Measurements from ENCODE around the gene EBF3. TPM values are rescaled to one million over a fixed set of nuclear protein-coding genes. Genes with fewer than 3 reads are reported as not detected.

Gene EBF3
- total RNA-seq, 1 experiment from 2014 or later = not detected

- CTCF ChIA-PET = interaction anchor here (0.6 to 0.7 kb wide), 2 partner anchors 10 to 107 kb away, joined by 3 read pairs; no protein-coding TSS in a partner anchor
- H3K27me3 Mint-ChIP-seq (ENCODE audit: insufficient read depth, unreplicated experiment) = no peaks in the 10 kb centered on the region
- intact Hi-C loops (cut with micrococcal nuclease) = no loop called here
These were observed 131.3 kb downstream of the EBF3 start for GRCh38 chr10:129832573-129833467.

GRCh38 chr10:129831150-129831549, 132.9 kb downstream of the EBF3 start:
- no TSS peak for BruUV-seq (replicated peaks)
- TF ChIP-seq, protein P1, sequence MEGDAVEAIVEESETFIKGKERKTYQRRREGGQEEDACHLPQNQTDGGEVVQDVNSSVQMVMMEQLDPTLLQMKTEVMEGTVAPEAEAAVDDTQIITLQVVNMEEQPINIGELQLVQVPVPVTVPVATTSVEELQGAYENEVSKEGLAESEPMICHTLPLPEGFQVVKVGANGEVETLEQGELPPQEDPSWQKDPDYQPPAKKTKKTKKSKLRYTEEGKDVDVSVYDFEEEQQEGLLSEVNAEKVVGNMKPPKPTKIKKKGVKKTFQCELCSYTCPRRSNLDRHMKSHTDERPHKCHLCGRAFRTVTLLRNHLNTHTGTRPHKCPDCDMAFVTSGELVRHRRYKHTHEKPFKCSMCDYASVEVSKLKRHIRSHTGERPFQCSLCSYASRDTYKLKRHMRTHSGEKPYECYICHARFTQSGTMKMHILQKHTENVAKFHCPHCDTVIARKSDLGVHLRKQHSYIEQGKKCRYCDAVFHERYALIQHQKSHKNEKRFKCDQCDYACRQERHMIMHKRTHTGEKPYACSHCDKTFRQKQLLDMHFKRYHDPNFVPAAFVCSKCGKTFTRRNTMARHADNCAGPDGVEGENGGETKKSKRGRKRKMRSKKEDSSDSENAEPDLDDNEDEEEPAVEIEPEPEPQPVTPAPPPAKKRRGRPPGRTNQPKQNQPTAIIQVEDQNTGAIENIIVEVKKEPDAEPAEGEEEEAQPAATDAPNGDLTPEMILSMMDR (IDR thresholded peaks at IDR 0.05; ENCODE audit: unreplicated experiment) = no peak
- POLR2A ChIA-PET = interaction anchor here (0.6 kb wide), 1 partner anchor 305 kb away, joined by 3 read pairs; the partner anchor contains the start of gene GLRX3
- Mint-ChIP-seq H3K4me3 (ENCODE audit: unreplicated experiment) (no peak overlapping the region), H3K9me3 (ENCODE audit: unreplicated experiment) (no peaks in the 10 kb centered on the region), H3K4me1 (ENCODE audit: insufficient read depth, unreplicated experiment) (no peaks in the 10 kb centered on the region), H3K36me3 (ENCODE audit: insufficient read depth, unreplicated experiment) (no peaks in the 10 kb centered on the region), H3K27me3 (ENCODE audit: insufficient read depth, unreplicated experiment) (no peaks in the 10 kb centered on the region), H3K27ac (ENCODE audit: low read depth, unreplicated experiment) (no peak overlapping the region)
- intact Hi-C loops (cut with micrococcal nuclease) = no loop called here
- no peak for DNase-seq (ENCODE audit: unreplicated experiment)
- CTCF ChIA-PET = interaction anchor here (0.6 to 0.7 kb wide), 2 partner anchors 799 to 1993 kb away, joined by 3 read pairs; no protein-coding TSS in a partner anchor

More at GRCh38 chr10:129832573-129833467, 131.3 kb downstream of the EBF3 start:
- TF ChIP-seq, protein P1 (IDR thresholded peaks at IDR 0.05; ENCODE audit: unreplicated experiment) = no peak
- no peaks in the 10 kb centered on the region for H3K9me3 Mint-ChIP-seq (ENCODE audit: unreplicated experiment)
- H3K4me1 Mint-ChIP-seq (ENCODE audit: insufficient read depth, unreplicated experiment) = no peaks in the 10 kb centered on the region
- no peak overlapping the region for H3K27ac Mint-ChIP-seq (ENCODE audit: low read depth, unreplicated experiment)
- DNase-seq (ENCODE audit: unreplicated experiment) = no peak
- POLR2A ChIA-PET = no interaction called here
- BruUV-seq (replicated peaks) = no TSS peak
- H3K4me3 Mint-ChIP-seq (ENCODE audit: unreplicated experiment) = no peak overlapping the region
- no peaks in the 10 kb centered on the region for H3K36me3 Mint-ChIP-seq (ENCODE audit: insufficient read depth, unreplicated experiment)

- Mint-ChIP-seq H3K36me3 (ENCODE audit: insufficient read depth, unreplicated experiment) (no peaks in the 10 kb centered on the region), H3K4me1 (ENCODE audit: insufficient read depth, unreplicated experiment) (no peaks in the 10 kb centered on the region), H3K27me3 (ENCODE audit: insufficient read depth, unreplicated experiment) (no peaks in the 10 kb centered on the region), H3K4me3 (ENCODE audit: unreplicated experiment) (no peak overlapping the region), H3K27ac (ENCODE audit: low read depth, unreplicated experiment) (no peak overlapping the region), H3K9me3 (ENCODE audit: unreplicated experiment) (no peaks in the 10 kb centered on the region)
- TF ChIP-seq, protein P1 (IDR thresholded peaks at IDR 0.05; ENCODE audit: unreplicated experiment) = no peak
- BruUV-seq (replicated peaks) = no TSS peak
- intact Hi-C loops (cut with micrococcal nuclease) = no loop called here
- CTCF ChIA-PET = no interaction called here
- POLR2A ChIA-PET = no interaction called here
- no peak for DNase-seq (ENCODE audit: unreplicated experiment)
These were observed 138.2 kb downstream of the EBF3 start for GRCh38 chr10:129825826-129826225.

DNA sequence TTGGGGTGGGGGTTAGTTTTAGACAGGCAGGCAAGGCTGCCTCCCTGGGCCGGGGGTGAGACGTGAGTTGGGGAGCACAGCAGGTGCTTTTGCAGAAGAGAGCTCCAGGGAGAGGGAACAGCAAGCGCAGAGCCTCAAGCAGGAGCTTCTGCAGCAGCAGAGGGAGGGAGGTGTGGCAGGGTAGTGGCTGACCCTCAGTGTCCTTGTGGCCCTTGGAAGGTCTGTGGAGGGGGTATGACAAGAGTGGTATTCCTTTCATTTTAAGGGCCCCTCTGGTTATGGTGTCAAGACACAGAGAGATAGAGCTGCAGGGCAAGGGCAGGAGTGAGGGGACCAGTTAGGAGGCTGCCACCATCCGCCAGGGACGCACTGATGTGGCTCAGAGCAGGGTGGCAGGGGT, 138.9 kb downstream of the EBF3 start:
- H3K9me3 Mint-ChIP-seq (ENCODE audit: unreplicated experiment) = no peaks in the 10 kb centered on the region
- TF ChIP-seq, protein P1 (IDR thresholded peaks at IDR 0.05; ENCODE audit: unreplicated experiment) = no peak
- no peak for DNase-seq (ENCODE audit: unreplicated experiment)
- ChIA-PET POLR2A (no interaction called here), CTCF (no interaction called here)
- intact Hi-C loops (cut with micrococcal nuclease) = no loop called here
- no TSS peak for BruUV-seq (replicated peaks)
- no peaks in the 10 kb centered on the region for H3K36me3 Mint-ChIP-seq (ENCODE audit: insufficient read depth, unreplicated experiment)
- H3K4me1 Mint-ChIP-seq (ENCODE audit: insufficient read depth, unreplicated experiment) = no peaks in the 10 kb centered on the region
- no peak overlapping the region for H3K4me3 Mint-ChIP-seq (ENCODE audit: unreplicated experiment)
- no peak overlapping the region for H3K27ac Mint-ChIP-seq (ENCODE audit: low read depth, unreplicated experiment)
- no peaks in the 10 kb centered on the region for H3K27me3 Mint-ChIP-seq (ENCODE audit: insufficient read depth, unreplicated experiment)
